ENCODE data around the gene PDRG1. TPM values are rescaled to one million over a fixed set of nuclear protein-coding genes. Genes with fewer than 3 reads are reported as not detected.

PDRG1 gene
- total and polyA plus RNA-seq, 2 donors (not counting 3 experiments of a cell fraction or from before 2014, with no cell fraction given), result 14.6 to 17.0 TPM

- FAIRE-seq, result no peak
- POLR2A ChIA-PET, result no interaction called here
- H3K36me3 ChIP-seq (ENCODE audit: control insufficient read depth in 2 of 2, extremely low read depth in 1 of 2, insufficient read depth in 2 of 2, low read length in 2 of 2), result peaks cover 25 to 34% of the 10 kb centered on the region in 2 experiments
Measured at GRCh38 chr20:31948008-31948407, 3.8 kb downstream of the PDRG1 start.

More at GRCh38 chr20:31948008-31948407, 3.8 kb downstream of the PDRG1 start:
- H4K20me1 ChIP-seq (replicated peaks; ENCODE audit: control insufficient read depth, extremely low read depth, insufficient read depth, low read length), result no peaks in the 10 kb centered on the region
- dilution Hi-C loops (cut with MboI; ENCODE audit: extremely low pct_ligation_motif_present, low sequenced_read_pairs), result no loop called here
- H2AFZ ChIP-seq (ENCODE audit: low read depth, low read length), result no peak overlapping the region
- no peak overlapping the region for H3K27ac ChIP-seq (ENCODE audit: insufficient read depth, low read depth, low read length)
- H3K4me3 ChIP-seq (replicated peaks in 1 of 3; ENCODE audit: insufficient read depth in 1 of 3, low read depth in 1 of 3, low read length in 3 of 3), result no peak overlapping the region
- no peaks in the 10 kb centered on the region for H3K9me3 ChIP-seq (replicated peaks; ENCODE audit: control insufficient read depth, insufficient read depth, low read length)
- DNase-seq (ENCODE audit: low read depth, low spot score), result no peak
- no peaks in the 10 kb centered on the region for H3K27me3 ChIP-seq (ENCODE audit: control insufficient read depth in 2 of 2, insufficient read depth in 2 of 2, low read length in 2 of 2)
- H3K79me2 ChIP-seq (ENCODE audit: control insufficient read depth, insufficient read depth, low read length), result peaks cover 32% of the 10 kb centered on the region
- CTCF ChIA-PET, result no interaction called here
- peaks cover 7% of the 10 kb centered on the region for H3K4me1 ChIP-seq (ENCODE audit: control insufficient read depth, extremely low read depth, insufficient read depth, low read length)
- H3K9me1 ChIP-seq (replicated peaks; ENCODE audit: control insufficient read depth, extremely low read depth, insufficient read depth, low read length), result no peaks in the 10 kb centered on the region
- intact Hi-C loops (cut with micrococcal nuclease), result no loop called here
- no TSS peak for BruUV-seq (replicated peaks)
- no peak overlapping the region for H3K4me2 ChIP-seq (ENCODE audit: insufficient read depth, low read length)
- TF ChIP-seq POLR2A (IDR thresholded peaks at IDR 0.05; ENCODE audit: low read depth, low read length) (no peak), CTCF (IDR thresholded peaks at IDR 0.05; ENCODE audit: extremely low read depth in 1 of 2, insufficient read depth in 1 of 2, low read depth in 1 of 2, low read length in 2 of 2) (no peak), MAX (IDR thresholded peaks at IDR 0.05; ENCODE audit: insufficient read depth, insufficient read length) (no peak), GATA2 (IDR thresholded peaks at IDR 0.05; ENCODE audit: insufficient read depth, insufficient read length, low read depth, low read length) (no peak), FOS (IDR thresholded peaks at IDR 0.05; ENCODE audit: borderline replicate concordance, insufficient read depth, low read length) (no peak), JUN (IDR thresholded peaks at IDR 0.05; ENCODE audit: borderline replicate concordance, insufficient read depth, insufficient read length, low read depth) (no peak), MYC (IDR thresholded peaks at IDR 0.05; ENCODE audit: low read depth, low read length) (no peak), POLR2AphosphoS5 (IDR thresholded peaks at IDR 0.05; ENCODE audit: insufficient read depth, low read depth, low read length) (no peak)
- H3K9ac ChIP-seq (replicated peaks; ENCODE audit: extremely low read depth, insufficient read depth, low read length), result no peak overlapping the region
